Activated CD4-positive, alpha-beta T cell treated with anti-CD3 and anti-CD28 coated beads, Interleukin-2, Interleukin-6, amounts not matched to agents 100 ng/mL and 50 ng/mL, durations not matched to agents 16 hours and 8 hours (primary cell): ENCODE results near the gene OPN4.
"Not testable (repeated sequence)": the region's sequence is repeated elsewhere in the genome, so short reads cannot be mapped to it uniquely, and the experiment has no call there.

Experiments used
- DNase-seq: peaks from one replicate; pipeline ENCODE4 v3.0.0-alpha.2; 2020

Gene OPN4

GRCh38 chr10:86654411-86655172 is at the start of gene OPN4:
Gene OPN4 (plus strand): TSS chr10:86654547. CDS start chr10:86654784, 237 bp downstream.
- no peak for DNase-seq

- no peak for DNase-seq
Measured at GRCh38 chr10:86607674-86608073, 46.7 kb upstream of the OPN4 start.

- no peak for DNase-seq
Measured at GRCh38 chr10:86609920-86610319, 44.4 kb upstream of the OPN4 start.

- no peak for DNase-seq
Measured at GRCh38 chr10:86611386-86611785, 43.0 kb upstream of the OPN4 start.

- no peak for DNase-seq
Measured at GRCh38 chr10:86613096-86613495, 41.3 kb upstream of the OPN4 start.

- DNase-seq = no peak
Measured at GRCh38 chr10:86613905-86614304, 40.4 kb upstream of the OPN4 start.

GRCh38 chr10:86614853-86615252 is 39.5 kb upstream of the OPN4 start:
- no peak for DNase-seq

GRCh38 chr10:86617278-86617677 is 37.1 kb upstream of the OPN4 start:
- not testable (repeated sequence) for DNase-seq

GRCh38 chr10:86628311-86628710 is 26.0 kb upstream of the OPN4 start:
- DNase-seq = no peak

- no peak for DNase-seq
Measured at GRCh38 chr10:86630079-86630478, 24.3 kb upstream of the OPN4 start.

- DNase-seq = no peak
Measured at GRCh38 chr10:86632009-86632800, 22.1 kb upstream of the OPN4 start.

GRCh38 chr10:86632951-86633350 is 21.4 kb upstream of the OPN4 start:
- DNase-seq = no peak

GRCh38 chr10:86635402-86635801 is 18.9 kb upstream of the OPN4 start:
- DNase-seq = no peak

GRCh38 chr10:86636311-86636710 is 18.0 kb upstream of the OPN4 start:
- DNase-seq = no peak

- no peak for DNase-seq
Measured at GRCh38 chr10:86642021-86642420, 12.3 kb upstream of the OPN4 start.

- DNase-seq = no peak
Measured at GRCh38 chr10:86642499-86642898, 11.8 kb upstream of the OPN4 start.

GRCh38 chr10:86644152-86644793 is 10.1 kb upstream of the OPN4 start:
- peak; percentile 9 for DNase-seq

- DNase-seq = no peak
Measured at GRCh38 chr10:86644794-86645445, 9.4 kb upstream of the OPN4 start.

GRCh38 chr10:86645621-86646165 is 8.7 kb upstream of the OPN4 start:
- not testable (repeated sequence) for DNase-seq

- no peak for DNase-seq
Measured at GRCh38 chr10:86646532-86646931, 7.8 kb upstream of the OPN4 start.

- DNase-seq = no peak
Measured at GRCh38 chr10:86646933-86647332, 7.4 kb upstream of the OPN4 start.

- no peak for DNase-seq
Measured at GRCh38 chr10:86647773-86648703, 6.3 kb upstream of the OPN4 start.
